ENCODE measurements around the gene TARS2. TPM values are rescaled to one million over a fixed set of nuclear protein-coding genes. Genes with fewer than 3 reads are reported as not detected.

The TARS2 gene
- total and polyA plus RNA-seq, 2 of the 13 experiments (the other 11 are each of a cell fraction or from before 2014, with no cell fraction given) = 21.3 to 22.8 TPM

DNA sequence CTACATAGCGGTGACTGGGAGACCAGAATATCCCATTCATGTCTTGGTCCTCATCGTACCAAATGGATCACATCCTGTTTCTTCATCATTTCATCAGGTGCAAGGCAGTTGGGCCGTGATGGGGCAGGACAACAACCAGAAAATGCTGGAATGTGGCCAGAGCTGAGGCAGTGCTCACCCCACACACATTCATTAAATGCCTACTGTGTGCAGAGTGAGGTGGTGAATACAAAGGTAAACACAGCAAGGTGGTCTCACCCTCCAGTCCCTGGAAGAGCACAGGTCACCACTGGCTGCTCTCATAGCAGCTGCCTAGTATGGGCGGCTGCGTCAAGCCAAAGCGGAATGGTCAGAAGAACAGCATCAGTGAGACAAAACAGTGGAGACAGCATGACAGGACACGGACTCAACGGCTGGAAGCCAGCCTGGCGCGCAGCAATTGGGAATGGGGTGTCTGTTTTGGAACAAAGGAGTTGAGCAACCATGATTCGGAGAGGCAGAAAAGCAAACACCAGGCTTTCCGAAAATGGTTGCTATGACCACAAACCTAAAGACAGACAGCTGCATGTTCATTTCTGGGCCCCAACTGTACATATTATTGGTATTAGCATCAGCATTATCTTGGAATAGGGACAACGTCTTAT, 56.4 kb downstream of the TARS2 start (continued):
- TF ChIP-seq, protein P1, sequence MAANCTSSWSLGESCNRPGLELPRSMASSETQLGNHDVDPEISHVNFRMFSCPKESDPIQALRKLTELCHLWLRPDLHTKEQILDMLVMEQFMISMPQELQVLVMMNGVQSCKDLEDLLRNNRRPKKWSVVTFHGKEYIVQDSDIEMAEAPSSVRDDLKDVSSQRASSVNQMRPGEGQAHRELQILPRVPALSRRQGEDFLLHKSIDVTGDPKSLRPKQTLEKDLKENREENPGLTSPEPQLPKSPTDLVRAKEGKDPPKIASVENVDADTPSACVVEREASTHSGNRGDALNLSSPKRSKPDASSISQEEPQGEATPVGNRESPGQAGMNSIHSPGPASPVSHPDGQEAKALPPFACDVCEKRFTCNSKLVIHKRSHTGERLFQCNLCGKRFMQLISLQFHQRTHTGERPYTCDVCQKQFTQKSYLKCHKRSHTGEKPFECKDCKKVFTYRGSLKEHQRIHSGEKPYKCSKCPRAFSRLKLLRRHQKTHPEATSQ (CRISPR knock-in tag; IDR thresholded peaks at IDR 0.05; ENCODE audit: borderline replicate concordance) = no peak
- TF ChIP-seq ZSCAN22 (CRISPR knock-in tag; IDR thresholded peaks at IDR 0.05) (no peak), FOSL1 (CRISPR knock-in tag; IDR thresholded peaks at IDR 0.05; ENCODE audit: borderline replicate concordance) (no peak), SOX13 (IDR thresholded peaks at IDR 0.05) (no peak), SOX13 (CRISPR knock-in tag; conservative IDR thresholded peaks at IDR 0.05 in 1 of 2, IDR thresholded peaks at IDR 0.05 in 1 of 2) (peak in 1 of 2 experiments; percentile 50; a peak in 2 of 4 replicates), RFX1 (IDR thresholded peaks at IDR 0.05) (peak; percentile 54; the same call in 1 of the 2 replicates), NR2C2 (CRISPR knock-in tag; IDR thresholded peaks at IDR 0.05; ENCODE audit: borderline replicate concordance) (no peak), CEBPB (IDR thresholded peaks at IDR 0.05; ENCODE audit: borderline replicate concordance, low read depth, low read length) (peak; percentile 57; the same call in 1 of the 2 replicates), IKZF1 (IDR thresholded peaks at IDR 0.05) (no peak), ZKSCAN1 (IDR thresholded peaks at IDR 0.05; ENCODE audit: low read length) (0 out of 2 replicates have a peak, but pooled peaks have one; percentile 61), MEF2D (CRISPR knock-in tag; IDR thresholded peaks at IDR 0.05) (no peak), FOXA1 (IDR thresholded peaks at IDR 0.05) (no peak), FOXA1 (CRISPR knock-in tag; IDR thresholded peaks at IDR 0.05) (peak; percentile 22; the same call in 1 of the 2 replicates), SALL1 (CRISPR knock-in tag; IDR thresholded peaks at IDR 0.05) (peak; percentile 23; the same call in 1 of the 2 replicates)
- TF ChIP-seq, protein P2, sequence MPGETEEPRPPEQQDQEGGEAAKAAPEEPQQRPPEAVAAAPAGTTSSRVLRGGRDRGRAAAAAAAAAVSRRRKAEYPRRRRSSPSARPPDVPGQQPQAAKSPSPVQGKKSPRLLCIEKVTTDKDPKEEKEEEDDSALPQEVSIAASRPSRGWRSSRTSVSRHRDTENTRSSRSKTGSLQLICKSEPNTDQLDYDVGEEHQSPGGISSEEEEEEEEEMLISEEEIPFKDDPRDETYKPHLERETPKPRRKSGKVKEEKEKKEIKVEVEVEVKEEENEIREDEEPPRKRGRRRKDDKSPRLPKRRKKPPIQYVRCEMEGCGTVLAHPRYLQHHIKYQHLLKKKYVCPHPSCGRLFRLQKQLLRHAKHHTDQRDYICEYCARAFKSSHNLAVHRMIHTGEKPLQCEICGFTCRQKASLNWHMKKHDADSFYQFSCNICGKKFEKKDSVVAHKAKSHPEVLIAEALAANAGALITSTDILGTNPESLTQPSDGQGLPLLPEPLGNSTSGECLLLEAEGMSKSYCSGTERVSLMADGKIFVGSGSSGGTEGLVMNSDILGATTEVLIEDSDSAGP (CRISPR knock-in tag; IDR thresholded peaks at IDR 0.05; ENCODE audit: borderline replicate concordance) = no peak
